Loucy (cell line): Measurements from ENCODE around the gene RNU6-1.

Experiments
- H2AFZ ChIP-seq: fragments of 200-600 bp; sonication (generic); 2 replicates; pipeline ENCODE4 v1.6.0; 2016; ENCODE audit warnings: antibody characterized with exemption, mild to moderate bottlenecking, low read length, moderate library complexity
- H3F3A ChIP-seq: fragments of 200-600 bp; 2 replicates; pipeline ENCODE4 v1.6.0; 2016; ENCODE audit warnings: antibody characterized with exemption, low read depth, mild to moderate bottlenecking
- H3K27me3 ChIP-seq: fragments of 200-600 bp; sonication (generic); 2 replicates; pipeline ENCODE4 v1.6.1; 2014; ENCODE audit warnings: low read length, mild to moderate bottlenecking; ENCODE audit not compliant: insufficient read depth, poor library complexity, severe bottlenecking
- H3K36me3 ChIP-seq: fragments of 200-600 bp; sonication (generic); 2 replicates; pipeline ENCODE4 v1.6.1; 2016; ENCODE audit warnings: low read length; ENCODE audit not compliant: insufficient read depth
- H3K4me1 ChIP-seq: fragments of 200-600 bp; sonication (generic); 2 replicates; pipeline ENCODE4 v1.5.1; 2014; ENCODE audit warnings: low read length, mild to moderate bottlenecking; ENCODE audit not compliant: insufficient read depth, poor library complexity, severe bottlenecking
- H3K4me2 ChIP-seq: fragments of 200-600 bp; sonication (generic); 2 replicates; pipeline ENCODE4 v1.6.0; 2014; ENCODE audit warnings: antibody characterized with exemption, low read length, low read depth, mild to moderate bottlenecking; ENCODE audit not compliant: poor library complexity, severe bottlenecking
- H3K4me3 ChIP-seq: fragments of 200-600 bp; sonication (generic); 2 replicates; pipeline ENCODE4 v1.5.1; 2014; ENCODE audit warnings: low read length, mild to moderate bottlenecking, mixed read lengths; ENCODE audit not compliant: poor library complexity, severe bottlenecking
- H3K79me2 ChIP-seq: fragments of 200-600 bp; sonication (generic); 2 replicates; pipeline ENCODE4 v1.6.1; 2014; ENCODE audit warnings: low read length; ENCODE audit not compliant: insufficient read depth
- H3K9ac ChIP-seq: fragments of 200-600 bp; sonication (generic); 2 replicates; pipeline ENCODE4 v1.6.0; 2014; ENCODE audit warnings: mild to moderate bottlenecking, low read depth, low read length, moderate library complexity; ENCODE audit not compliant: poor library complexity, severe bottlenecking
- H3K9me2 ChIP-seq: fragments of 200-600 bp; sonication (generic); replicated peaks from 2 replicates; pipeline ENCODE4 v1.6.1; 2016; ENCODE audit warnings: low read depth, low read length, mixed read lengths
- H3K9me3 ChIP-seq: fragments of 200-600 bp; sonication (generic); 2 replicates; pipeline ENCODE4 v1.6.1; 2014; ENCODE audit warnings: mild to moderate bottlenecking, antibody characterized with exemption, low read length, low read depth; ENCODE audit not compliant: insufficient read depth
- H4K20me1 ChIP-seq: fragments of 200-600 bp; sonication (generic); 2 replicates; pipeline ENCODE4 v1.6.0; 2014; ENCODE audit warnings: antibody characterized with exemption, low read length, mild to moderate bottlenecking; ENCODE audit not compliant: insufficient read depth, poor library complexity, severe bottlenecking
- EZH2phosphoT487 ChIP-seq: fragments of 200-600 bp; IDR thresholded peaks from 2 replicates; pipeline ENCODE4 v1.6.1; 2018; ENCODE audit warnings: antibody characterized with exemption, mild to moderate bottlenecking, moderate library complexity, borderline replicate concordance
- TF ChIP-seq, protein P1 (sequence below): fragments of 200-600 bp; sonication (generic); conservative IDR thresholded peaks from 2 replicates; pipeline ENCODE4 v1.5.1; 2014; ENCODE audit warnings: mild to moderate bottlenecking, antibody characterized with exemption, low read length

Gene RNU6-1

DNA sequence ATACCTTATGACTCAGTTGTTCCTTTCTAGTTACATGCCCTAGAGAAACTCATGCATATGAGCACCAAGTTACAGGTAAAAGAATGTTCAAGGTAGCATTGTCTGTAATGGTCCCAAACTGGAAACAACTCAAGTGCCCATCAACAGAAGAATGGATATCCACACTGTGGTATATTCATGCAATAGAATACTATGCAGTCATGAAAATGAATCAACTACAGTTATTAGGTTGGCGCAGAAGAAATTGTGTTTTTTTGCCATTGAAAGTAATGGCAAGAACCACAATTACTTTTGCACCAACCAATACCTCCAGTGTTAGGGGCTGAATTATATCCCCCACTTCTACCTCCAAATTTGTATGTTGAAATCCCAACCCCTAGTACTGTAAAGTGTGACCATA lies 9.7 kb upstream of the RNU6-1 start:
- Histone ChIP-seq H3K9me2 (no peaks in the 10 kb centered on the region), H4K20me1 (no peaks in the 10 kb centered on the region), H3K79me2 (no peaks in the 10 kb centered on the region), H3K4me1 (peaks cover 5% of the 10 kb centered on the region), H3K27me3 (no peaks in the 10 kb centered on the region), H3K9me3 (no peaks in the 10 kb centered on the region; the same call in 1 of the 2 replicates), H3K36me3 (no peaks in the 10 kb centered on the region), H3K9ac (no peak overlapping the region), H3K4me2 (no peak overlapping the region), H3F3A (no peaks in the 10 kb centered on the region), H3K4me3 (no peak overlapping the region), H2AFZ (no peak overlapping the region)
- TF ChIP-seq EZH2phosphoT487 = no peak
- TF ChIP-seq, protein P1, sequence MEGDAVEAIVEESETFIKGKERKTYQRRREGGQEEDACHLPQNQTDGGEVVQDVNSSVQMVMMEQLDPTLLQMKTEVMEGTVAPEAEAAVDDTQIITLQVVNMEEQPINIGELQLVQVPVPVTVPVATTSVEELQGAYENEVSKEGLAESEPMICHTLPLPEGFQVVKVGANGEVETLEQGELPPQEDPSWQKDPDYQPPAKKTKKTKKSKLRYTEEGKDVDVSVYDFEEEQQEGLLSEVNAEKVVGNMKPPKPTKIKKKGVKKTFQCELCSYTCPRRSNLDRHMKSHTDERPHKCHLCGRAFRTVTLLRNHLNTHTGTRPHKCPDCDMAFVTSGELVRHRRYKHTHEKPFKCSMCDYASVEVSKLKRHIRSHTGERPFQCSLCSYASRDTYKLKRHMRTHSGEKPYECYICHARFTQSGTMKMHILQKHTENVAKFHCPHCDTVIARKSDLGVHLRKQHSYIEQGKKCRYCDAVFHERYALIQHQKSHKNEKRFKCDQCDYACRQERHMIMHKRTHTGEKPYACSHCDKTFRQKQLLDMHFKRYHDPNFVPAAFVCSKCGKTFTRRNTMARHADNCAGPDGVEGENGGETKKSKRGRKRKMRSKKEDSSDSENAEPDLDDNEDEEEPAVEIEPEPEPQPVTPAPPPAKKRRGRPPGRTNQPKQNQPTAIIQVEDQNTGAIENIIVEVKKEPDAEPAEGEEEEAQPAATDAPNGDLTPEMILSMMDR = no peak

DNA sequence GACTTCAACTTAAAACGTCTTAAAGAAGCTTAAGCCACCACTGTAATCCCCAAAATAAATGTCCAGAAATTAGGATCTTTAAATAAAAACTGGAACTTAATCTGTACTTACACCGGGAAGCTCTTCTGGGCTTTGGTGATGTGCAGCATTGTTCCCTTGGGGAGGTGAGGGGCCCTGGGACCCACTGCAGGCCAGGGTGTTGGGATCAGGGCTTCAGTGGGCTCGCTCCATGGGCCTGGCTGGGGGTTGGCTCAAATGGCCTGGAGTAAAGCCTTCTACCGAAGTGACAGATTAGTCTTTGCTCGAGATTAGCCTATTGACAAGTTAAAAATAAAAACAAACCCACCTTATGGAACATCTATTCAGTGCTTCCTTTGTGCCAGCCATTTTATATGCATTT lies 6.1 kb upstream of the RNU6-1 start:
- no peak overlapping the region for H3K4me3 ChIP-seq
- H3F3A ChIP-seq = no peaks in the 10 kb centered on the region
- peaks cover 4% of the 10 kb centered on the region for H3K4me1 ChIP-seq
- H3K9ac ChIP-seq = no peak overlapping the region
- no peaks in the 10 kb centered on the region for H4K20me1 ChIP-seq
- TF ChIP-seq, protein P1 = no peak
- no peak for TF ChIP-seq EZH2phosphoT487
- no peaks in the 10 kb centered on the region for H3K36me3 ChIP-seq
- H3K4me2 ChIP-seq = no peak overlapping the region
- H3K79me2 ChIP-seq = no peaks in the 10 kb centered on the region
- H3K27me3 ChIP-seq = no peaks in the 10 kb centered on the region
- H2AFZ ChIP-seq = no peak overlapping the region
- H3K9me3 ChIP-seq = no peaks in the 10 kb centered on the region; the same call in 1 of the 2 replicates
- H3K9me2 ChIP-seq = no peaks in the 10 kb centered on the region

DNA sequence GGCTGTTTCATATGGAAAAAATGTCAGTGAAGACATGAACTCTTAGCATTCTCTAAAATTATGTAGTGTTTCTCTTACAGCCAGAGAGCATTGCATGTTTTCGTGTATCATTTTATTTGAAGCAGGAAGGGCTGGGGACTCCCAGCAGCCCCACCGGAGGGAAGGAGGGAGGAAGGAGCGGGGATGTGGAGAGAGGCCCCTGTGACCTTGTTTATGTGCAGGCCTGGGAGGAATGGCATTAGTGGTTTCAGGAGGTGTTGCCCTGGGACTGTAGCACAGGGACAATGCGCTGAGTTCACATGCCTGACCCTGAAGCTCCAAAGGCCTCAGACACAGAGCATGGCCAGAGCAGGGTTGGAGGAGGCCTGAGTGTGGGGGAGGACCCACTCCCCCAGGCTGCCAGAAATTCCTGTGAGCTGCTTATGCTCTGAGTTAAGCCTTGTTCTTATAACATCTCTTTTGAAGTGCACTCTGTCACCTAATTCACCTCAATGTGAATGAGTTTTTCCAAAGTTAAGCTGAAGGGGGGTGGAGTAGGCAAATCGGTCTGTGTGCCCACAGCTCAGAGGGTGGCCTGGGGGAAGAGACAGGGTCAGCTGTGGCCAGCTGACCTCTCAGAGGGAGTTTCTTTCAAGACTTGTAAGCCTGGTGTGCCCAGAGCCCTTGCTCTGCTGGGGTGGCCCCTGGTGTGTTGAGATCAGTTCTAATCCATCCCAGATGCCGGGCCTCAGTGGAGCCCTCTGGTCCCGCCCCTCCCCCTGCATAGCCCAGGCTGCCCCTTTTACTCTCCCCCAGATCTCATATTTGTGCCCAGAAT lies 3.9 kb upstream of the RNU6-1 start:
- peaks cover 11% of the 10 kb centered on the region for H3K4me1 ChIP-seq
- H4K20me1 ChIP-seq = no peaks in the 10 kb centered on the region
- no peaks in the 10 kb centered on the region for H3K79me2 ChIP-seq
- H3K9me3 ChIP-seq = no peaks in the 10 kb centered on the region
- no peaks in the 10 kb centered on the region for H3K9me2 ChIP-seq
- no peak overlapping the region for H3K4me2 ChIP-seq
- no peak overlapping the region for H3K9ac ChIP-seq
- H3F3A ChIP-seq = no peaks in the 10 kb centered on the region; the same call in 1 of the 2 replicates
- no peak overlapping the region for H3K4me3 ChIP-seq
- no peak overlapping the region for H2AFZ ChIP-seq
- TF ChIP-seq, protein P1 = no peak
- no peak for TF ChIP-seq EZH2phosphoT487
- H3K27me3 ChIP-seq = no peaks in the 10 kb centered on the region
- no peaks in the 10 kb centered on the region for H3K36me3 ChIP-seq
